ENCODE data around the gene ZNF544. TPM values are rescaled to one million over a fixed set of nuclear protein-coding genes. Genes with fewer than 3 reads are reported as not detected.

Gene ZNF544
- 15.3 to 20.5 TPM (median 18.0 TPM) in 5 replicates for total RNA-seq (2022; extraction: Qiagen RNA extraction; ENCODE audit: low read depth)

GRCh38 chr19:58228585-58229254 is at the start of gene ZNF544:
Gene ZNF544, plus strand, starts transcription at chr19:58228914. Its CDS starts 15,110 bp downstream, at chr19:58244024.

GRCh38 chr19:58182989-58183816 is 45.5 kb upstream of the ZNF544 start, which contains the start of gene ZNF274:
Gene ZNF274, plus strand, starts transcription at chr19:58183061. Its CDS starts 905 bp downstream, at chr19:58183966.

GRCh38 chr19:58278541-58279041 is 49.9 kb downstream of the ZNF544 start, which contains the start of gene ZNF8:
Gene ZNF8, plus strand, starts transcription at chr19:58278955. Its CDS starts 127 bp downstream, at chr19:58279082.

GRCh38 chr19:58305065-58305931 is 76.6 kb downstream of the ZNF544 start, which contains the start of gene ERVK3-1:
Gene ERVK3-1, plus strand, starts transcription at chr19:58305377. Its CDS starts 6,792 bp downstream, at chr19:58312169.

Other genes with a start within 250 kb of the ZNF544 start
- gene ZNF606, start 226.1 kb upstream of the ZNF544 start, total RNA-seq (2022; extraction: Qiagen RNA extraction; ENCODE audit: low read depth), result 1.5 to 3.0 TPM (median 2.6 TPM) in 5 replicates
- gene ZSCAN1, start 194.9 kb upstream of the ZNF544 start, total RNA-seq (2022; extraction: Qiagen RNA extraction; ENCODE audit: low read depth), result not detected in 5 replicates
- 0.05 to 0.07 TPM in 2 of 5 replicates, not detected in the others for gene ZNF135, start 169.6 kb upstream of the ZNF544 start, total RNA-seq (2022; extraction: Qiagen RNA extraction; ENCODE audit: low read depth)
- gene ZSCAN18, start 130.7 kb upstream of the ZNF544 start, total RNA-seq (2022; extraction: Qiagen RNA extraction; ENCODE audit: low read depth), result 1.1 to 3.9 TPM (median 2.8 TPM) in 5 replicates
- gene ZNF329, start 78.1 kb upstream of the ZNF544 start, total RNA-seq (2022; extraction: Qiagen RNA extraction; ENCODE audit: low read depth), result 2.6 to 3.4 TPM (median 3.1 TPM) in 5 replicates
- gene ZNF274, start 45.9 kb upstream of the ZNF544 start, total RNA-seq (2022; extraction: Qiagen RNA extraction; ENCODE audit: low read depth), result 12.9 to 16.3 TPM (median 14.3 TPM) in 5 replicates
- gene ZNF8, start 50.0 kb downstream of the ZNF544 start, total RNA-seq (2022; extraction: Qiagen RNA extraction; ENCODE audit: low read depth), result 1.1 to 1.6 TPM (median 1.1 TPM) in 5 replicates
- 94.6 to 118 TPM (median 98.3 TPM) in 5 replicates for gene ERVK3-1, start 76.5 kb downstream of the ZNF544 start, total RNA-seq (2022; extraction: Qiagen RNA extraction; ENCODE audit: low read depth)
- gene ZSCAN22, start 98.1 kb downstream of the ZNF544 start, total RNA-seq (2022; extraction: Qiagen RNA extraction; ENCODE audit: low read depth), result 2.4 to 3.2 TPM (median 2.8 TPM) in 5 replicates
- gene A1BG, start 124.6 kb downstream of the ZNF544 start, total RNA-seq (2022; extraction: Qiagen RNA extraction; ENCODE audit: low read depth), result 8.0 to 14.5 TPM (median 12.0 TPM) in 5 replicates
- gene ZNF497, start 133.8 kb downstream of the ZNF544 start, total RNA-seq (2022; extraction: Qiagen RNA extraction; ENCODE audit: low read depth), result 0.85 to 1.9 TPM (median 1.6 TPM) in 5 replicates
- gene ZNF837, start 152.1 kb downstream of the ZNF544 start, total RNA-seq (2022; extraction: Qiagen RNA extraction; ENCODE audit: low read depth), result 0.99 to 1.7 TPM (median 1.5 TPM) in 5 replicates
- 2,117 to 2,734 TPM (median 2,532 TPM) in 5 replicates for gene RPS5, start 158.4 kb downstream of the ZNF544 start, total RNA-seq (2022; extraction: Qiagen RNA extraction; ENCODE audit: low read depth)
- gene RNF225, start 166.7 kb downstream of the ZNF544 start, total RNA-seq (2022; extraction: Qiagen RNA extraction; ENCODE audit: low read depth), result 0.14 to 0.17 TPM (median 0.15 TPM) in 4 of 5 replicates, not detected in the other
- gene ZNF584, start 179.7 kb downstream of the ZNF544 start, total RNA-seq (2022; extraction: Qiagen RNA extraction; ENCODE audit: low read depth), result 16.6 to 19.0 TPM (median 18.6 TPM) in 5 replicates
- gene ZNF132, start 211.2 kb downstream of the ZNF544 start, total RNA-seq (2022; extraction: Qiagen RNA extraction; ENCODE audit: low read depth), result 0.08 to 0.10 TPM (median 0.09 TPM) in 3 of 5 replicates, not detected in the others
- 6.9 to 7.8 TPM (median 7.1 TPM) in 5 replicates for gene ZNF324B, start 222.7 kb downstream of the ZNF544 start, total RNA-seq (2022; extraction: Qiagen RNA extraction; ENCODE audit: low read depth)
- gene ZNF324, start 238.2 kb downstream of the ZNF544 start, total RNA-seq (2022; extraction: Qiagen RNA extraction; ENCODE audit: low read depth), result 7.7 to 10.2 TPM (median 9.6 TPM) in 5 replicates
- 12.2 to 14.5 TPM (median 13.4 TPM) in 5 replicates for gene ZNF446, start 247.4 kb downstream of the ZNF544 start, total RNA-seq (2022; extraction: Qiagen RNA extraction; ENCODE audit: low read depth)

Measured in A549 treated with CpdA at 1 μM for 4 hours (cell line).